Mesothelial cell of epicardium (in vitro differentiated cells): ENCODE measurements around the gene ZFR2. TPM values are rescaled to one million over a fixed set of nuclear protein-coding genes. Genes with fewer than 3 reads are reported as not detected.

Experiments
- DNase-seq, 2 experiments: peaks; one replicate each; pipeline ENCODE4 v3.0.0; 2021; ENCODE audit warnings: low spot score in 2 of 2; ENCODE audit not compliant: unreplicated experiment in 2 of 2
- H3K27ac Mint-ChIP-seq: 2 replicates; pipeline ENCODE4 v1.8.0; 2021; ENCODE audit warnings: mixed read lengths
- H3K27me3 Mint-ChIP-seq: 2 replicates; pipeline ENCODE4 v1.8.0; 2021; ENCODE audit warnings: low read depth, mixed read lengths
- H3K36me3 Mint-ChIP-seq: 2 replicates; pipeline ENCODE4 v1.8.0; 2021; ENCODE audit warnings: mixed read lengths
- H3K4me1 Mint-ChIP-seq: 2 replicates; pipeline ENCODE4 v1.8.0; 2021; ENCODE audit warnings: mixed read lengths
- H3K4me3 Mint-ChIP-seq: 2 replicates; pipeline ENCODE4 v1.8.0; 2021; ENCODE audit warnings: mild to moderate bottlenecking, moderate library complexity, mixed read lengths
- H3K9me3 Mint-ChIP-seq: 2 replicates; pipeline ENCODE4 v1.8.0; 2021; ENCODE audit warnings: mixed read lengths
- total RNA-seq: library from RNA; stranded (reverse); gene quantifications from 3 replicates; pipeline ENCODE4 v1.2.1, GENCODE V29; 2021
- TF ChIP-seq, protein P1 (sequence below): fragments of 200-600 bp; sonication (generic); IDR thresholded peaks from one replicate; pipeline ENCODE4 v1.5.0; 2021; ENCODE audit warnings: antibody characterized with exemption; ENCODE audit not compliant: unreplicated experiment

Gene ZFR2
- total RNA-seq, 1 donor from 2014 or later = 3.6 TPM

DNA sequence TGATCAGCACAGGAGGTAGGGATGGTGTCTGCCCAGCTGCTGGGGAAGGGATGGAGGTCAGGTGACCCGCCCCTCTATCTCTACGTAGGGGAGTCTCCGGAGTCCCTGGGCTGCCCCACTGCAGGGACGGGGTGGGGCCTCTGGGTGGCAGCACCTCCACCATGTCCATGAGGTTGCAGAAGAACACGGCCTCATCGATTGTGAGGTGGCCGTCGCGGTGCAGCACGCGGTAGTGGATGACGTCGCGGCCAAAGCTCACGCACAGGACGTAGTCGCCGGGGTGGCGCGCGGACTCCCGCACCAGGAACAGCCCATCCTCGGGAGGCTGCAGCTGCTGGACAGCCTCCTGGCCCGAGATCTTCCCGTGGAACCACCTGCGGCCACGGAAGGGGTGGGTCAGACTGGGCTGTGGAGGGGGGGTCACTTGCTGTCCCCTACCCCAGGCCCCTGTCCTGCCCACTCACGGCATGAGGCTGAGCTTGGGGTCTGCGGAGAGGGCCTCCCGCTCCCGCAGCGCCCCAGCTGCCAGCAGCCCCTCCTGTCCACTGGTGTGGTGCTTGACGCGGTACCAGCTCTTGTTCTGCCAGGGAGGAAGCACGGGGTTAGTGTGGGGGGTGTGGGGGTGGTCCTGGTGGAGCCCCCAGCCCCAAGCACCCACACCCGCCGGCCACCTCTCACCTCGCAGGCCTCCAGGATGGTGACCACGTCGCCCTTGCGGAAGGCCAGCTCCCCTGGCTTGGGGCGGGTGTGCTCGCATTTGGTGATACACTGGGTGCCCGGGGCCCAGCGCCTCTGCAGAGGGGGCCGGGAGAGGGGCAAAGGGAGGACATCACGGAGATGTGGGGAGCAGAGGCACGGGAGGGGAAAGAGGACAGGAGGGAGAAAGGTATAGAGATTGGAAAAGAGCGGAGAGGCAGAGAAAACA is 84.9 kb downstream of the ZFR2 start:
- Mint-ChIP-seq H3K36me3 (peaks cover 12% of the 10 kb centered on the region), H3K27ac (no peak overlapping the region), H3K9me3 (peaks cover 16% of the 10 kb centered on the region), H3K4me3 (peak overlapping the region; percentile 23), H3K4me1 (peaks cover 2% of the 10 kb centered on the region), H3K27me3 (peaks cover 56% of the 10 kb centered on the region)
- TF ChIP-seq, protein P1, sequence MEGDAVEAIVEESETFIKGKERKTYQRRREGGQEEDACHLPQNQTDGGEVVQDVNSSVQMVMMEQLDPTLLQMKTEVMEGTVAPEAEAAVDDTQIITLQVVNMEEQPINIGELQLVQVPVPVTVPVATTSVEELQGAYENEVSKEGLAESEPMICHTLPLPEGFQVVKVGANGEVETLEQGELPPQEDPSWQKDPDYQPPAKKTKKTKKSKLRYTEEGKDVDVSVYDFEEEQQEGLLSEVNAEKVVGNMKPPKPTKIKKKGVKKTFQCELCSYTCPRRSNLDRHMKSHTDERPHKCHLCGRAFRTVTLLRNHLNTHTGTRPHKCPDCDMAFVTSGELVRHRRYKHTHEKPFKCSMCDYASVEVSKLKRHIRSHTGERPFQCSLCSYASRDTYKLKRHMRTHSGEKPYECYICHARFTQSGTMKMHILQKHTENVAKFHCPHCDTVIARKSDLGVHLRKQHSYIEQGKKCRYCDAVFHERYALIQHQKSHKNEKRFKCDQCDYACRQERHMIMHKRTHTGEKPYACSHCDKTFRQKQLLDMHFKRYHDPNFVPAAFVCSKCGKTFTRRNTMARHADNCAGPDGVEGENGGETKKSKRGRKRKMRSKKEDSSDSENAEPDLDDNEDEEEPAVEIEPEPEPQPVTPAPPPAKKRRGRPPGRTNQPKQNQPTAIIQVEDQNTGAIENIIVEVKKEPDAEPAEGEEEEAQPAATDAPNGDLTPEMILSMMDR = no peak
- no peak for DNase-seq

DNA sequence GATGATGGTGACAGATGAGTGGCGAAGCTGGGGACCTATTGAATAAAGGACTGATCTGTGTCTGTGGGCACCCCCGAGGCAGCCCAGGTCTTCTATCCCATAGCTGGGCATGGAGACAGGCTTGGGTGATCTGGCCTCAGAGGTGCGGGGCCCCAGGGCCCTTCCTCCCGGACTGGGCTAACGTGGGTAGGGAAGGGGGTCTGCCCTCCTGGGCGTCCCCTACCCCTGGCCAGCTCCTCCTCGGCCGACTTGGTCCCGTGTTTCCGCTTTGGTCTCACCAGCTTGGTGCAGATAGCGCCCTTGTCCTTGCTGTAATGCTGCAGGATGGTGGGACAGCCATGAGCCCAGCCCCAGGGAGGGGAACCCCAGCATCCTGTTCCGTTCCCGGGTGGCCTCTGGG is 85.9 kb downstream of the ZFR2 start:
- H3K4me3 Mint-ChIP-seq = no peak overlapping the region
- no peak for DNase-seq
- H3K27me3 Mint-ChIP-seq = peaks cover 50% of the 10 kb centered on the region
- peaks cover 12% of the 10 kb centered on the region for H3K36me3 Mint-ChIP-seq
- peaks cover 16% of the 10 kb centered on the region for H3K9me3 Mint-ChIP-seq
- H3K4me1 Mint-ChIP-seq = peaks cover 2% of the 10 kb centered on the region
- TF ChIP-seq, protein P1 = no peak
- no peak overlapping the region for H3K27ac Mint-ChIP-seq

DNA sequence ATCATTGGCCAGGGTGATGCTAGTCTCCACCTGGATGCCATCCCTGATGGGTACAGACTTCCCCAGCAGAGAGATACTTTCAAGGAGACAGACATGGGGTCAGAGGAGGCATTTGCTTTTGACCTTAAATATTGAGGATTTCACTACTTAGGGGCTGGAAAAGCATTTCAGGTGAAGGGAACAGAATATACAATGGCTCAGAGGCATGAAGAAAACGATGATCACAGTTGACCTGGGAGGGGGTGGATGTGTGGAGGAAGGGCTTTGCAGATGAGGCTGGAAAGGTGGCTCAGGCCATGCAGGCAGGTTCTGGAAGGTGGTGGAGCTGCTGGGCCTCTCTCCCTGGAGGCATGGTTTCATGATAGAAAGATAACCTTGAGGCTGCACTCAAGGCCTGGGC is 86.5 kb downstream of the ZFR2 start:
- Mint-ChIP-seq H3K27ac (no peak overlapping the region), H3K4me1 (peaks cover 2% of the 10 kb centered on the region), H3K4me3 (no peak overlapping the region), H3K36me3 (peaks cover 12% of the 10 kb centered on the region), H3K9me3 (peaks cover 16% of the 10 kb centered on the region), H3K27me3 (peaks cover 47% of the 10 kb centered on the region)
- TF ChIP-seq, protein P1 = no peak
- DNase-seq = no peak

DNA sequence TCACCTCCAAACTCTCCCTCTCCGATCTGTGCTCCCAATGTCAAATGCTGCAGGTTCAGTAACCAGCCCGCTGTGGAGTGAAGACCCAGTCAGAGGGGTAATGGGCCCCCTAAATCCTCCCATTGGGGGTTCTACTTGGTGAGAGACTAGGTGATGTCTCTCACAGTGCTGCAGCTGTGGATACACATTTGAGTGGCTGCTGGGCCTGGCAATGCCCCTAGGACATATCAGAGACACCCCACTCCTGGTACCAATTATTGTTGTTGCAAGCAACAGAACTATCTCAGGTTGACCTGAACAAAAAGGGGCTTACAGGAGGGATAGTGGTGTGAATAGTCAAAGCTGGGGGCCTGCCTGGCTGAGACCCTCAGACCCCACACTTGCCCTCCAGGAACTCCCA is 87.2 kb downstream of the ZFR2 start:
- Mint-ChIP-seq H3K9me3 (peaks cover 16% of the 10 kb centered on the region), H3K4me3 (no peak overlapping the region), H3K36me3 (peaks cover 12% of the 10 kb centered on the region), H3K4me1 (peaks cover 2% of the 10 kb centered on the region), H3K27ac (no peak overlapping the region), H3K27me3 (peaks cover 39% of the 10 kb centered on the region)
- TF ChIP-seq, protein P1 = no peak
- no peak for DNase-seq

DNA sequence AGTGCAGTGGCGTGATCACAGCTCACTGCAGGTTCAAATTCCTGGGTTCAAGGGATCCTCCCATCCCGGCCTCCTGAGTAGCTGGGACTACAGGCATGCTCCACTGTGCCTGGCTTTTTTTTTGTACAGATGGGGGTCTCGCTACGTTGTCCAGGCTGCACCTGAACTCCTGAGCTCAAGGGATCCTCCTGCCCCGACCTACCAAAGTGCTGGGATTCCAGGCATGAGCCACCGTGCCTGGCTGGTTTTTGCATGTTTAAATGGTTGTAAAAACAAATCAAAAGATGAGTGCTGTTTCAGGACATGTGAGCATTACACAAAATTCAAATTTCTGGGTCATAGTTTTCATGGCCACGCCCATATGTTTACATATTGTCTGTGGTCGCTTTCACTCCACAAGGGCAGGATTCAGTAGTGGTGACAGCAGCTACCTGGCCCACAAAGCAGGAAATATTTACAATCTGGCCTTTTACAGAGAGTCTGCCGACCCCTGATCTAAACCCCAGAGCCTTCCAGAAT is 88.0 kb downstream of the ZFR2 start:
- peaks cover 16% of the 10 kb centered on the region for H3K9me3 Mint-ChIP-seq
- no peak overlapping the region for H3K4me3 Mint-ChIP-seq
- H3K36me3 Mint-ChIP-seq = peaks cover 12% of the 10 kb centered on the region
- peaks cover 2% of the 10 kb centered on the region for H3K4me1 Mint-ChIP-seq
- TF ChIP-seq, protein P1 = no peak
- peaks cover 37% of the 10 kb centered on the region for H3K27me3 Mint-ChIP-seq
- no peak overlapping the region for H3K27ac Mint-ChIP-seq
- DNase-seq = no peak
